Esophagus muscularis mucosa (tissue), 4 donors: ENCODE data around the gene RTEL1. TPM values are rescaled to one million over a fixed set of nuclear protein-coding genes. Genes with fewer than 3 reads are reported as not detected.
A peak's percentile ranks its signal among the peaks of the same experiment; 100 is the strongest.

ENCODE experiments used
- DNase-seq: peaks from one replicate; pipeline ENCODE4 v3.0.0-alpha.2; 2017; ENCODE audit errors: extremely low spot score
- H3K27ac ChIP-seq, 4 donors: fragments of 200-600 bp; sonication (generic); replicated peaks in 1 of 4; 1 replicate in 3 of 4; 2 replicates in 1 of 4; pipeline ENCODE4 v1.5.1; 2016 to 2019; ENCODE audit warnings: mild to moderate bottlenecking in 1 of 4
- H3K27me3 ChIP-seq, 4 donors: fragments of 200-600 bp; sonication (generic); one replicate each; pipeline versions ENCODE4 v1.5.1 to v1.6.0; 2016 to 2019
- H3K36me3 ChIP-seq, 4 donors: fragments of 200-600 bp; sonication (generic); one replicate each; pipeline ENCODE4 v1.5.1; 2016 to 2019
- H3K4me1 ChIP-seq, 4 donors: fragments of 200-600 bp; sonication (generic); one replicate each; pipeline ENCODE4 v1.5.1; 2016 to 2019
- H3K4me3 ChIP-seq, 4 donors: fragments of 200-600 bp; sonication (generic); 1 replicate in 2 of 4; 2 replicates in 2 of 4; pipeline ENCODE4 v1.5.1; 2016 to 2019; ENCODE audit warnings: mild to moderate bottlenecking in 4 of 4, moderate library complexity in 1 of 4
- H3K9me3 ChIP-seq, 4 donors: fragments of 200-600 bp; sonication (generic); 1 replicate in 3 of 4; 2 replicates in 1 of 4; pipeline ENCODE4 v1.5.1; 2016 to 2019
- CTCF ChIP-seq, 3 experiments: fragments of 200-600 bp in 2 of 3; fragments of 450-650 bp in 1 of 3; sonication (generic) in 2 of 3; IDR thresholded peaks; one replicate each; pipeline ENCODE4 v1.5.1; 2017 to 2019; ENCODE audit warnings: antibody characterized with exemption in 3 of 3, mild to moderate bottlenecking in 2 of 3, moderate library complexity in 1 of 3
- EP300 ChIP-seq: sonication (generic); formaldehyde crosslinking; IDR thresholded peaks from one replicate; pipeline ENCODE4 v1.6.1; 2017; ENCODE audit warnings: antibody characterized with exemption
- POLR2A ChIP-seq: fragments of 450-650 bp; IDR thresholded peaks from one replicate; pipeline ENCODE4 v1.6.1; 2017; ENCODE audit warnings: antibody characterized with exemption, moderate library complexity, mild to moderate bottlenecking, low read depth
- POLR2AphosphoS5 ChIP-seq, 2 donors: sonication (generic); formaldehyde crosslinking; IDR thresholded peaks; one replicate each; pipeline ENCODE4 v1.6.1; 2017; ENCODE audit warnings: antibody characterized with exemption in 2 of 2
- WGBS: methylation state at CpG from one replicate; pipeline ENCODE4 v1.1.5; 2018; 5-methylcytosine and 5-hydroxymethylcytosine counted together
- intact Hi-C: fragments of 100-400 bp; cut with DNase I; formaldehyde crosslinking; loops from one replicate; pipeline ENCODE4 v1.15.1; 2023
- total RNA-seq, 4 donors: library from RNA; depleted of rRNA; stranded (reverse); fragments of >200 nt; gene quantifications; one replicate each; pipeline versions ENCODE4 v1.1.0 to v1.2.1, GENCODE V29; 2016

Gene RTEL1
- total RNA-seq, 4 donors from 2014 or later = 8.4 to 13.4 (median 9.6) TPM

GRCh38 chr20:63697868-63698545 is 39.9 kb downstream of the RTEL1 start:
- Histone ChIP-seq H3K36me3 (peaks cover 7 to 66% (median 47%) of the 10 kb centered on the region in 4 donors), H3K4me1 (peaks cover 49 to 65% (median 52%) of the 10 kb centered on the region in 4 donors), H3K27ac (peak overlapping the region in 2 of 4 donors; percentile 62 to 72), H3K27me3 (no peaks in the 10 kb centered on the region), H3K9me3 (no peaks in the 10 kb centered on the region), H3K4me3 (peak overlapping the region in 3 of 4 donors; percentile 38 to 49 (median 40))
- WGBS = 76% methylated on average over 28 of the region's 40 CpGs
- intact Hi-C loops = no loop called here
- TF ChIP-seq EP300 (no peak), POLR2A (no peak), CTCF (IDR thresholded peaks at IDR 0.05) (no peak), POLR2AphosphoS5 (IDR thresholded peaks at IDR 0.05) (no peak)
- DNase-seq = no peak

GRCh38 chr20:63698739-63699465 is 40.8 kb downstream of the RTEL1 start:
- H3K4me1 ChIP-seq = peaks cover 47 to 63% (median 52%) of the 10 kb centered on the region in 4 donors
- TF ChIP-seq EP300 = peak; percentile 11
- TF ChIP-seq POLR2AphosphoS5 (IDR thresholded peaks at IDR 0.05) = peak; percentile 22 to 65
- no peak for TF ChIP-seq CTCF (IDR thresholded peaks at IDR 0.05)
- peaks cover 7 to 71% (median 52%) of the 10 kb centered on the region in 4 donors for H3K36me3 ChIP-seq
- H3K27me3 ChIP-seq = no peaks in the 10 kb centered on the region
- WGBS = 39% methylated on average over 13 of the region's 19 CpGs
- H3K27ac ChIP-seq = peak overlapping the region; percentile 18 to 72 (median 48)
- H3K9me3 ChIP-seq = no peaks in the 10 kb centered on the region
- intact Hi-C loops = no loop called here
- peak overlapping the region in 2 of 4 donors; percentile 14 to 33 for H3K4me3 ChIP-seq
- DNase-seq = no peak

- Histone ChIP-seq H3K9me3 (no peaks in the 10 kb centered on the region), H3K27ac (peak overlapping the region; percentile 7 to 72 (median 48)), H3K4me3 (no peak overlapping the region), H3K36me3 (peaks cover 4 to 71% (median 52%) of the 10 kb centered on the region in 4 donors), H3K27me3 (no peaks in the 10 kb centered on the region), H3K4me1 (peaks cover 47 to 63% (median 52%) of the 10 kb centered on the region in 4 donors)
- intact Hi-C loops = no loop called here
- TF ChIP-seq POLR2AphosphoS5 (IDR thresholded peaks at IDR 0.05) (no peak), CTCF (IDR thresholded peaks at IDR 0.05) (no peak), EP300 (no peak), POLR2A (no peak)
- 81% methylated on average over 17 of the region's 24 CpGs for WGBS
- DNase-seq = no peak
Measured at GRCh38 chr20:63699466-63700198, 41.5 kb downstream of the RTEL1 start.

- Histone ChIP-seq H3K36me3 (peaks cover 8 to 71% (median 52%) of the 10 kb centered on the region in 4 donors), H3K9me3 (no peaks in the 10 kb centered on the region), H3K4me3 (no peak overlapping the region), H3K4me1 (peaks cover 46 to 62% (median 47%) of the 10 kb centered on the region in 4 donors), H3K27me3 (no peaks in the 10 kb centered on the region), H3K27ac (peak overlapping the region in 3 of 4 donors; percentile 35 to 72 (median 62))
- DNase-seq = no peak
- intact Hi-C loops = no loop called here
- 86% methylated on average over 19 of the region's 43 CpGs for WGBS
- TF ChIP-seq EP300 = no peak
- no peak for TF ChIP-seq POLR2AphosphoS5 (IDR thresholded peaks at IDR 0.05)
Measured at GRCh38 chr20:63700199-63701050, 42.3 kb downstream of the RTEL1 start.
